AG09309 (cell line): Measurements from ENCODE around the gene SYNRG.
"Not testable (repeated sequence)": the region's sequence is repeated elsewhere in the genome, so short reads cannot be mapped to it uniquely, and the experiment has no call there.

Source experiments
- DNase-seq: peaks from one replicate; pipeline ENCODE4 v3.0.0-alpha.2; 2010; ENCODE audit warnings: low read depth
- H3K4me3 ChIP-seq: 2 replicates; pipeline ENCODE4 v1.5.1; 2011; ENCODE audit warnings: mild to moderate bottlenecking, low read depth, low read length, moderate library complexity; ENCODE audit not compliant: control insufficient read depth
- CTCF ChIP-seq: IDR thresholded peaks from 2 replicates; pipeline ENCODE4 v1.5.1; 2011; ENCODE audit warnings: mild to moderate bottlenecking, low read depth, low read length, inconsistent platforms; ENCODE audit not compliant: insufficient read depth, control insufficient read depth; ENCODE audit errors: missing control alignments

SYNRG gene

GRCh38 chr17:37643118-37643766, 34.0 kb upstream of the SYNRG start, which contains the start of gene DDX52:
Gene DDX52 (minus strand): TSS chr17:37643446. CDS start chr17:37643420, 26 bp downstream.
- H3K4me3 ChIP-seq, result peak within 1 kb of the TSS; percentile 82
- TF ChIP-seq CTCF, result no peak
- DNase-seq, result peak; percentile 55

DNA sequence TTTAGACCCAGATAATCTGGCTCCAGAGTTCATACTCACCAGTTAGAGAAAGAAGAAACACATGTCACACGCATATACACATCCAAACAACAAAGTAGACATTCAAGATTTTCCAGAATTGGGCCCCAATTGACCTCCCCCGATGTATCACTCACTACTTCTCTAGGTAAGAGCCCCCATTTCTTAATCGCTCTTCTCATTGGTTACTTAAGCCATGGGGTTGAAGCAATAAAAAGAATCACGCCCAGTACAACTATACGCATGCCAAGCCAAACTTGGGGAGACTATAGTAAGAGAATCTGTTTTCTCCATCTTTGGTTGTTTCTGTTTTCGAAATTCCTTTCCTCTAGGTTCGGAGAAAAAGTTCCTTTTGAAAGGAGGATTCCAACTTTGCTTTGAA, 33.5 kb upstream of the SYNRG start:
- no peak for DNase-seq
- peak overlapping the region; percentile 82 for H3K4me3 ChIP-seq
- TF ChIP-seq CTCF, result no peak

DNA sequence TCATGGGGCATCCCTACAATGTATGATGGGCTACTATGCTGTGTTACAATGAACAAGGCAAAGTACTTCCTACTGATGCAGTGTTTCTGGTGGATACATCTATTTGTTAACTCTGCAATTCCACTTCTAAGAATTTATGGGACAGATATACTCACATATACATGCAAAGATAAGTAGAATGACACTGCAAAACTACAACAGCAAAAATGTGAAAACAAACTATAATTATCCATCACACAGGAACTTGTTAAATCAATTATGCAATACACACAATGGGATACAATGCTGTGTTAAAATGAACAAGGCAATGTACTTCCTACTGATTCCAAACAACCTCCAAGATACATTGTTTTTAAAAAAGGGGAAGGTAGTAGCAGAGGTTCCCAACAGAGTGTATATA, 30.8 kb upstream of the SYNRG start:
- no peak for DNase-seq
- TF ChIP-seq CTCF, result no peak
- H3K4me3 ChIP-seq, result no peak overlapping the region

GRCh38 chr17:37637956-37638355, 28.7 kb upstream of the SYNRG start:
- no peak overlapping the region for H3K4me3 ChIP-seq
- no peak for TF ChIP-seq CTCF
- no peak for DNase-seq

- not testable (repeated sequence) for H3K4me3 ChIP-seq, DNase-seq
These were observed 7.2 kb upstream of the SYNRG start for GRCh38 chr17:37616430-37616829.

DNA sequence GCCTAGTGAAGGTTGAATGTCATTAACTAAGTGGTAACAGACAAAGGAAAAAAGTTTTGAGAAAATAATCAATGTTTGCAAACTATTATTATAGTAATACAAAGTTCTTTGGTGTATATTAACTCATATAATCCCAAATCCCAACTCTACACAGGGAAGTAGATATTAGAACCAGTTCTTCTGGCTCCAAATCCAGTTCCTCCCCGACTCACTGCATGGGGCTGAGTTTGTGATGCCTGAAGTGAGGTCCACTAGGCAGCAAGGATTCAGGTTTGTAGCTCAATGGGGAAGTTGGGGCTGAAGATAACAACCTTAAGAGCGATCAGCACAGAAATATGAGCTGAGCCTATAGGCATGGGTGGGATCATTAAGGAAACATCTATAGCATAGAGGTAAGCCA, 5.6 kb upstream of the SYNRG start:
- no peak overlapping the region for H3K4me3 ChIP-seq
- TF ChIP-seq CTCF, result no peak
- no peak for DNase-seq

GRCh38 chr17:37614391-37614790, 5.2 kb upstream of the SYNRG start:
- no peak for TF ChIP-seq CTCF
- peak; percentile 39 for DNase-seq
- H3K4me3 ChIP-seq, result no peak overlapping the region
